ENCODE results near the gene ZNF580.

DNA sequence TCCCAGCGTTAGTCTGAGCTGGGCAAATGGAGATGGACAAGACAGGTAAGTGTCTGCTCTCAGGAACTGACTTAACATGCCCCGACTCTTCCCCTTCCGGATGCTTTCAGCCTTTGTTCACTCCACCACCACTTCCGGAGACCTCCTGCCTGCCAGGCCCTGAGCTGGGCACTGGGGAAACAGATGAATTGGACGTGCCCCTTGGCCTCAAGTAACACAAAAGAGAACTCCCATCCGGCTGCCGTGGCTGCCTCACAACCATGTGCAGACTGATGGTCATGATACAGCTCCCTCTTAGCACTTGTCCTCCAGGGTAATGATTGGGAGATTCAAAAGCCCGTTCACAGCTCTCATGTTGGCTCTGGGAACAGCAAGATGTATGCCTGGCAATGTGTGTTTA is 23.4 kb upstream of the ZNF580 start:
- no peak for TF ChIP-seq BRCA1 (IDR thresholded peaks at IDR 0.05; ENCODE audit: low read depth, low read length)
- TF ChIP-seq MTA3 (IDR thresholded peaks at IDR 0.05; ENCODE audit: borderline replicate concordance, low read length): no peak
- no peak; the same call in 1 of the 2 replicates for TF ChIP-seq POLR2A (IDR thresholded peaks at IDR 0.05; ENCODE audit: low read depth, low read length)
- TF ChIP-seq, protein P1, sequence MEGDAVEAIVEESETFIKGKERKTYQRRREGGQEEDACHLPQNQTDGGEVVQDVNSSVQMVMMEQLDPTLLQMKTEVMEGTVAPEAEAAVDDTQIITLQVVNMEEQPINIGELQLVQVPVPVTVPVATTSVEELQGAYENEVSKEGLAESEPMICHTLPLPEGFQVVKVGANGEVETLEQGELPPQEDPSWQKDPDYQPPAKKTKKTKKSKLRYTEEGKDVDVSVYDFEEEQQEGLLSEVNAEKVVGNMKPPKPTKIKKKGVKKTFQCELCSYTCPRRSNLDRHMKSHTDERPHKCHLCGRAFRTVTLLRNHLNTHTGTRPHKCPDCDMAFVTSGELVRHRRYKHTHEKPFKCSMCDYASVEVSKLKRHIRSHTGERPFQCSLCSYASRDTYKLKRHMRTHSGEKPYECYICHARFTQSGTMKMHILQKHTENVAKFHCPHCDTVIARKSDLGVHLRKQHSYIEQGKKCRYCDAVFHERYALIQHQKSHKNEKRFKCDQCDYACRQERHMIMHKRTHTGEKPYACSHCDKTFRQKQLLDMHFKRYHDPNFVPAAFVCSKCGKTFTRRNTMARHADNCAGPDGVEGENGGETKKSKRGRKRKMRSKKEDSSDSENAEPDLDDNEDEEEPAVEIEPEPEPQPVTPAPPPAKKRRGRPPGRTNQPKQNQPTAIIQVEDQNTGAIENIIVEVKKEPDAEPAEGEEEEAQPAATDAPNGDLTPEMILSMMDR (IDR thresholded peaks at IDR 0.05 in 2 of 3, conservative IDR thresholded peaks at IDR 0.05 in 1 of 3; ENCODE audit: control insufficient read depth in 2 of 3, extremely low read depth in 1 of 3, insufficient read depth in 1 of 3, low read depth in 3 of 3, low read length in 3 of 3): no peak
- TF ChIP-seq, protein P2, sequence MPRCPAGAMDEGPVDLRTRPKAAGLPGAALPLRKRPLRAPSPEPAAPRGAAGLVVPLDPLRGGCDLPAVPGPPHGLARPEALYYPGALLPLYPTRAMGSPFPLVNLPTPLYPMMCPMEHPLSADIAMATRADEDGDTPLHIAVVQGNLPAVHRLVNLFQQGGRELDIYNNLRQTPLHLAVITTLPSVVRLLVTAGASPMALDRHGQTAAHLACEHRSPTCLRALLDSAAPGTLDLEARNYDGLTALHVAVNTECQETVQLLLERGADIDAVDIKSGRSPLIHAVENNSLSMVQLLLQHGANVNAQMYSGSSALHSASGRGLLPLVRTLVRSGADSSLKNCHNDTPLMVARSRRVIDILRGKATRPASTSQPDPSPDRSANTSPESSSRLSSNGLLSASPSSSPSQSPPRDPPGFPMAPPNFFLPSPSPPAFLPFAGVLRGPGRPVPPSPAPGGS (IDR thresholded peaks at IDR 0.05; ENCODE audit: borderline replicate concordance, insufficient read depth, low read depth, low read length, poor library complexity, severe bottlenecking): no peak
- no peak for TF ChIP-seq SIX5 (IDR thresholded peaks at IDR 0.05; ENCODE audit: low read depth, low read length, severe bottlenecking)
- TF ChIP-seq CHD2 (IDR thresholded peaks at IDR 0.05; ENCODE audit: borderline replicate concordance, low read depth, low read length): no peak
